IMR-90 (cell line): Measurements from ENCODE around the gene POLR3E. TPM values are rescaled to one million over a fixed set of nuclear protein-coding genes. Genes with fewer than 3 reads are reported as not detected.

Source experiments
- ATAC-seq: fragments of 200-7000 bp; cut with Tn5 transposase; 2 replicates; pipeline ENCODE4 v1.9.1; 2020; ENCODE audit warnings: low read depth, mild to moderate bottlenecking, moderate library complexity
- BruUV-seq: library from RNA; stranded (reverse); fragments of 400-500 nt; replicated peaks from 2 replicates; lab custom pipeline; 2021; lab: Mats Ljungman, UMichigan
- CTCF ChIA-PET: fragments of 300-600 bp; formaldehyde crosslinking; extraction: SDS; loops from one replicate; lab custom pipeline; 2021; ENCODE audit warnings: antibody characterized with exemption; lab: Yijun Ruan, JAX
- POLR2A ChIA-PET: fragments of 300-600 bp; sonication (Branson Sonifier 250); formaldehyde crosslinking; loops from one replicate; lab custom pipeline; 2022; ENCODE audit warnings: antibody characterized with exemption; ENCODE audit not compliant: unreplicated experiment; lab: Charles Lee
- DNase-seq: peaks from one replicate; pipeline ENCODE4 v3.0.0; 2013
- H2AFZ ChIP-seq: replicated peaks from 2 replicates; pipeline ENCODE3; 2013; ENCODE audit warnings: low read length, mild to moderate bottlenecking; ENCODE audit not compliant: poor library complexity
- H2AK5ac ChIP-seq: 2 replicates; pipeline ENCODE4 v1.6.1; 2013; ENCODE audit warnings: low read depth, low read length, inconsistent platforms
- H2AK9ac ChIP-seq: replicated peaks from 2 replicates; pipeline ENCODE3; 2013; ENCODE audit warnings: mild to moderate bottlenecking, low read depth, low read length, moderate library complexity; ENCODE audit not compliant: poor library complexity
- H2BK120ac ChIP-seq: 2 replicates; pipeline ENCODE4 v1.6.1; 2013; ENCODE audit warnings: low read depth, low read length, inconsistent platforms
- H2BK15ac ChIP-seq: 3 replicates; pipeline ENCODE4 v1.6.1; 2013; ENCODE audit warnings: low read depth, low read length, inconsistent platforms
- H2BK20ac ChIP-seq: 2 replicates; pipeline ENCODE4 v1.6.1; 2013; ENCODE audit warnings: low read depth, mild to moderate bottlenecking, inconsistent platforms, low read length, moderate library complexity
- H2BK5ac ChIP-seq: 2 replicates; pipeline ENCODE4 v1.6.1; 2013; ENCODE audit warnings: mild to moderate bottlenecking, low read depth, low read length, inconsistent platforms; ENCODE audit not compliant: poor library complexity, severe bottlenecking
- H3K14ac ChIP-seq: replicated peaks from 2 replicates; pipeline ENCODE4 v1.6.1; 2013; ENCODE audit warnings: low read depth, low read length, inconsistent platforms
- H3K18ac ChIP-seq: 2 replicates; pipeline ENCODE4 v1.6.1; 2013; ENCODE audit warnings: low read depth, low read length, control low read depth
- H3K23ac ChIP-seq: 2 replicates; pipeline ENCODE4 v1.6.1; 2013; ENCODE audit warnings: low read depth, low read length, inconsistent platforms
- H3K27ac ChIP-seq: 2 replicates; pipeline ENCODE4 v1.5.1; 2013; ENCODE audit warnings: mild to moderate bottlenecking, control low read depth, low read length; ENCODE audit not compliant: insufficient read depth
- H3K27me3 ChIP-seq: 2 replicates; pipeline ENCODE4 v1.6.1; 2013; ENCODE audit warnings: low read length; ENCODE audit not compliant: control insufficient read depth, insufficient read depth
- H3K36me3 ChIP-seq: 2 replicates; pipeline ENCODE4 v1.6.1; 2013; ENCODE audit warnings: low read length, mixed read lengths; ENCODE audit not compliant: control insufficient read depth, insufficient read depth
- H3K4ac ChIP-seq: 2 replicates; pipeline ENCODE4 v1.6.1; 2013; ENCODE audit warnings: low read depth, low read length, inconsistent platforms
- H3K4me1 ChIP-seq: 2 replicates; pipeline ENCODE4 v1.6.1; 2013; ENCODE audit warnings: low read length, mixed read lengths; ENCODE audit not compliant: control insufficient read depth, insufficient read depth
- H3K4me2 ChIP-seq: 2 replicates; pipeline ENCODE4 v1.6.1; 2013; ENCODE audit warnings: low read depth, mild to moderate bottlenecking, control low read depth, low read length, moderate library complexity
- H3K4me3 ChIP-seq: 2 replicates; pipeline ENCODE4 v1.5.1; 2013; ENCODE audit warnings: low read depth, mild to moderate bottlenecking, control low read depth, low read length, moderate library complexity; ENCODE audit not compliant: insufficient read depth
- H3K56ac ChIP-seq: 2 replicates; pipeline ENCODE4 v1.6.1; 2013; ENCODE audit warnings: low read length, inconsistent platforms; ENCODE audit not compliant: insufficient read depth; ENCODE audit errors: extremely low read depth
- H3K79me1 ChIP-seq, 2 experiments: 2 replicates each; pipeline ENCODE4 v1.6.1; 2013; ENCODE audit warnings: low read length in 2 of 2, inconsistent platforms in 1 of 2, low read depth in 1 of 2
- H3K9ac ChIP-seq: 2 replicates; pipeline ENCODE4 v1.6.1; 2013; ENCODE audit warnings: low read depth, low read length, control low read depth
- H3K9me1 ChIP-seq: 2 replicates; pipeline ENCODE4 v1.6.1; 2013; ENCODE audit warnings: low read length, inconsistent platforms; ENCODE audit not compliant: insufficient read depth
- H3K9me3 ChIP-seq: 2 replicates; pipeline ENCODE4 v1.6.1; 2013; ENCODE audit warnings: low read length; ENCODE audit not compliant: control insufficient read depth, insufficient read depth
- H4K20me1 ChIP-seq: 2 replicates; pipeline ENCODE4 v1.6.1; 2013; ENCODE audit warnings: low read length, inconsistent platforms; ENCODE audit not compliant: insufficient read depth
- H4K5ac ChIP-seq: 2 replicates; pipeline ENCODE4 v1.6.1; 2013; ENCODE audit warnings: mild to moderate bottlenecking, low read depth, low read length, control low read depth
- H4K8ac ChIP-seq, 2 experiments: 2 replicates each; pipeline ENCODE4 v1.6.1; 2013; ENCODE audit warnings: low read depth in 2 of 2, low read length in 2 of 2, control low read depth in 1 of 2, inconsistent platforms in 1 of 2
- H4K91ac ChIP-seq: 2 replicates; pipeline ENCODE4 v1.6.1; 2013; ENCODE audit warnings: low read depth, low read length, inconsistent platforms; ENCODE audit not compliant: insufficient read depth
- MAFK ChIP-seq: IDR thresholded peaks from 2 replicates; pipeline ENCODE4 v1.6.1; 2012; ENCODE audit warnings: low read depth, low read length, improper control_type of control experiment
- POLR2A ChIP-seq: IDR thresholded peaks from 2 replicates; pipeline ENCODE4 v1.6.1; 2012; ENCODE audit warnings: mild to moderate bottlenecking, low read depth, low read length
- RAD21 ChIP-seq: IDR thresholded peaks from 2 replicates; pipeline ENCODE4 v1.6.1; 2012; ENCODE audit warnings: low read length, improper control_type of control experiment
- SMC3 ChIP-seq: fragments of 150-350 bp; IDR thresholded peaks from 2 replicates; pipeline ENCODE4 v1.6.1; 2016; ENCODE audit warnings: low read depth, mild to moderate bottlenecking, antibody characterized with exemption, low read length, moderate library complexity
- WGBS, 2 experiments: methylation state at CpG; one replicate each; pipeline versions ENCODE4 v1.1.5 to v1.1.7; 2013; ENCODE audit warnings: missing lambda C conversion rate in 2 of 2; ENCODE audit not compliant: insufficient read length in 1 of 2; ENCODE audit errors: extremely low coverage in 2 of 2; 5-methylcytosine and 5-hydroxymethylcytosine counted together
- dilution Hi-C: fragments of 300-500 bp; cut with HindIII; formaldehyde crosslinking; loops from one replicate; pipeline ENCODE4 v1.14.3; 2018; ENCODE audit warnings: low sequenced_read_pairs; ENCODE audit not compliant: unreplicated experiment
- in situ Hi-C: fragments of 300-500 bp; cut with MboI; formaldehyde crosslinking; loops from 3 replicates; pipeline ENCODE4 v1.14.3; 2019; ENCODE audit warnings: low sequenced_read_pairs, inconsistent platforms, mixed read lengths
- intact Hi-C: fragments of 100-400 bp; cut with micrococcal nuclease; formaldehyde crosslinking; loops from 2 replicates; pipeline ENCODE4 v1.10.0; 2022
- polyA plus RNA-seq, 3 experiments: library from polyadenylated mRNA; depleted of rRNA; stranded (reverse); fragments of >200 nt; gene quantifications; 2 replicates each; pipeline ENCODE4 v1.2.3, GENCODE V29; 2012; ENCODE audit warnings: low replicate concordance in 1 of 3
- total RNA-seq: library from RNA; depleted of rRNA; stranded (reverse); fragments of >200 nt; gene quantifications from 2 replicates; pipeline ENCODE4 v1.2.3, GENCODE V29; 2012
- TF ChIP-seq, protein P1 (sequence below): conservative IDR thresholded peaks from 2 replicates; pipeline ENCODE4 v1.5.1; 2012; ENCODE audit warnings: mild to moderate bottlenecking, low read depth, low read length, improper control_type of control experiment

POLR3E gene
- total and polyA plus RNA-seq, 2 of the 4 experiments (the other 2 are of a cell fraction), result 19.9 to 46.0 TPM

DNA sequence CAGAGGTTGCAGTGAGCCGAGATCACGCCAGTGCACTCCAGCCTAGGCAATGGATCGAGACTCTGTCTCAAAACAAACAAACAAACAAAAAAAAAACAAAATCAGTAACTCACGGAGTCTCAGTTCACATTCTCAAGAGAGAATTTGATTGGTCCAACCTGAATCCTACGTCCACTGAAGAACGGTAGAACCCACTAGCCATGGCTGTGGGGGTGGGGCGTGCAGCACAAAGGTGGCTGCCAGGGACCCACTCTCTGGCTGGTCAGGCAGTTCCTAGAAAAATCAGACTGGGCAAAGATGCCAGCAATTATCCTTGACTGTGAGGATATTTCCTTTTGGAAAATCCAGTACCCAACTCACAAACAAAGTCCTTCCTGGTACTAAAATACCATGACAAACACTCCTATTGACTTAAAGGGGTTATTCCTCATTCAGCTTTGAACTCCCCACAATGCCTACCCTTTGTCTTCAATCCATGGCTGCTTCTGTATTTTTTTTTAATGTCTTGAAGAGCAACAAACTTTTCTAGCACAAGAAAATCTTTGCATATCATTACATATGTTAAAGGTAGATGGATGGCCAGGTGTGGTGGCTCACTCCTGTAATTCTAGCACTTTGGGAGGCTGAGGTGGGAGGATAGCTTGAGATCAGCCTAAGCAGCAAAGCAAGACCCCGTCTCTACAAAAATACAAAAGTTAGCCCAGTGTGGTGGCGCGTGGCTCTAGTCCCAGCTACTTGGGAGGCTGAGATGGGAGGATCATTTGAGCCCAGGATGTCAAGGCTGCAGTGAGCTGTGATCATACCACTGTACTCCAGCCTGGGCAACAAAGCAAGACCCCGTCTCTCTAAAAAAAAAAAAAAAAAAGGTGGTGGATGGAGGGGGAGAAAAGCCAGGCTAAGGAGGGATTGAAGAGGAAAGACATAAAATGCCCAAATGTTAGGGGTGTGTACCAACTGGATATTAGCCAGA lies 3.8 kb upstream of the POLR3E start:
- Histone ChIP-seq H3K14ac (no peak overlapping the region), H4K5ac (no peak overlapping the region), H2BK120ac (no peak overlapping the region), H3K4ac (no peak overlapping the region), H3K18ac (no peak overlapping the region), H2AK5ac (no peak overlapping the region), H3K4me2 (no peak overlapping the region), H3K4me1 (peaks cover 4% of the 10 kb centered on the region; the same call in 1 of the 2 replicates), H2BK15ac (no peak overlapping the region), H3K9ac (no peak overlapping the region), H3K9me1 (no peaks in the 10 kb centered on the region), H3K27ac (no peak overlapping the region), H3K23ac (no peak overlapping the region), H3K36me3 (no peaks in the 10 kb centered on the region), H3K4me3 (no peak overlapping the region), H3K27me3 (no peaks in the 10 kb centered on the region), H4K8ac (no peak overlapping the region), H4K91ac (no peak overlapping the region), H2AFZ (no peak overlapping the region), H3K79me1 (peaks cover 0 to 7% of the 10 kb centered on the region in 2 experiments; a peak in 1 of 4 replicates), H3K56ac (no peak overlapping the region), H2AK9ac (no peak overlapping the region), H2BK5ac (no peak overlapping the region), H3K9me3 (no peaks in the 10 kb centered on the region), H2BK20ac (no peak overlapping the region), H4K20me1 (peaks cover 11% of the 10 kb centered on the region)
- intact Hi-C loops (loop anchor here (10.0 kb wide), 1 partner anchor 209 kb away; no protein-coding TSS in a partner anchor), dilution Hi-C loops (no loop called here), in situ Hi-C loops (loop anchor here (10.0 kb wide), 1 partner anchor 289 kb away; the partner anchor contains the start of genes MOSMO and PDZD9)
- CTCF ChIA-PET, result interaction anchor here (0.6 kb wide), 1 partner anchor 97 kb away, joined by 3 read pairs; no protein-coding TSS in a partner anchor
- no TSS peak for BruUV-seq
- DNase-seq, result no peak
- POLR2A ChIA-PET, result no interaction called here
- 78% methylated on average over 3 of the region's 11 CpGs; no CpG with 5 or more reads in 1 of the 2 experiments for WGBS, 2 experiments
- TF ChIP-seq MAFK (no peak), POLR2A (no peak), RAD21 (no peak), SMC3 (no peak)
- TF ChIP-seq, protein P1, sequence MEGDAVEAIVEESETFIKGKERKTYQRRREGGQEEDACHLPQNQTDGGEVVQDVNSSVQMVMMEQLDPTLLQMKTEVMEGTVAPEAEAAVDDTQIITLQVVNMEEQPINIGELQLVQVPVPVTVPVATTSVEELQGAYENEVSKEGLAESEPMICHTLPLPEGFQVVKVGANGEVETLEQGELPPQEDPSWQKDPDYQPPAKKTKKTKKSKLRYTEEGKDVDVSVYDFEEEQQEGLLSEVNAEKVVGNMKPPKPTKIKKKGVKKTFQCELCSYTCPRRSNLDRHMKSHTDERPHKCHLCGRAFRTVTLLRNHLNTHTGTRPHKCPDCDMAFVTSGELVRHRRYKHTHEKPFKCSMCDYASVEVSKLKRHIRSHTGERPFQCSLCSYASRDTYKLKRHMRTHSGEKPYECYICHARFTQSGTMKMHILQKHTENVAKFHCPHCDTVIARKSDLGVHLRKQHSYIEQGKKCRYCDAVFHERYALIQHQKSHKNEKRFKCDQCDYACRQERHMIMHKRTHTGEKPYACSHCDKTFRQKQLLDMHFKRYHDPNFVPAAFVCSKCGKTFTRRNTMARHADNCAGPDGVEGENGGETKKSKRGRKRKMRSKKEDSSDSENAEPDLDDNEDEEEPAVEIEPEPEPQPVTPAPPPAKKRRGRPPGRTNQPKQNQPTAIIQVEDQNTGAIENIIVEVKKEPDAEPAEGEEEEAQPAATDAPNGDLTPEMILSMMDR, result no peak
- no peak for ATAC-seq
